Stimulated activated effector memory CD8-positive, alpha-beta T cell treated with anti-CD3 and anti-CD28 coated beads, Interleukin-12 subunit alpha, Interleukin-12 subunit beta, amount 100 ng/mL, for 72 hours (primary cell): ENCODE measurements around the gene KIAA1549.
A peak's percentile ranks its signal among the peaks of the same experiment; 100 is the strongest.

Experiments used
- ATAC-seq: fragments of 150-1000 bp; cut with Tn5 transposase; 2 replicates; pipeline ENCODE4 v1.10.0; 2021
- DNase-seq, 2 donors: peaks; one replicate each; pipeline ENCODE4 v3.0.0; 2021 to 2022; ENCODE audit warnings: low spot score in 2 of 2
- H3K27ac Mint-ChIP-seq: one replicate; pipeline ENCODE4 v1.8.0; 2022; ENCODE audit warnings: mild to moderate bottlenecking, mixed read lengths
- H3K36me3 Mint-ChIP-seq: one replicate; pipeline ENCODE4 v1.8.0; 2022; ENCODE audit warnings: mild to moderate bottlenecking, mixed read lengths
- H3K4me1 Mint-ChIP-seq: one replicate; pipeline ENCODE4 v1.8.0; 2022; ENCODE audit warnings: mixed read lengths
- H3K4me3 Mint-ChIP-seq: one replicate; pipeline ENCODE4 v1.8.0; 2022; ENCODE audit warnings: mild to moderate bottlenecking, mixed read lengths
- H3K9me3 Mint-ChIP-seq: one replicate; pipeline ENCODE4 v1.8.0; 2022; ENCODE audit warnings: mixed read lengths

The KIAA1549 gene

GRCh38 chr7:138796038-138796615 lies 185.1 kb downstream of the KIAA1549 start:
- Mint-ChIP-seq H3K4me3 (no peak overlapping the region), H3K9me3 (no peaks in the 10 kb centered on the region), H3K36me3 (no peaks in the 10 kb centered on the region), H3K4me1 (peaks cover 25% of the 10 kb centered on the region), H3K27ac (peak overlapping the region; percentile 24)
- DNase-seq (no peak), ATAC-seq (no peak)

- Mint-ChIP-seq H3K4me3 (no peak overlapping the region), H3K4me1 (peaks cover 7% of the 10 kb centered on the region), H3K27ac (peak overlapping the region; percentile 63), H3K36me3 (no peaks in the 10 kb centered on the region), H3K9me3 (peaks cover 10% of the 10 kb centered on the region)
- ATAC-seq (no peak), DNase-seq (no peak)
These were observed 195.4 kb downstream of the KIAA1549 start for GRCh38 chr7:138785587-138786437.

- ATAC-seq = no peak
- H3K27ac Mint-ChIP-seq = no peak overlapping the region
- no peak for DNase-seq
- H3K4me3 Mint-ChIP-seq = no peak overlapping the region
- peaks cover 10% of the 10 kb centered on the region for H3K9me3 Mint-ChIP-seq
- peaks cover 7% of the 10 kb centered on the region for H3K4me1 Mint-ChIP-seq
- no peaks in the 10 kb centered on the region for H3K36me3 Mint-ChIP-seq
These were observed 196.5 kb downstream of the KIAA1549 start for GRCh38 chr7:138784692-138785091.
